Measurements from ENCODE around the gene ISLR. TPM values are rescaled to one million over a fixed set of nuclear protein-coding genes. Genes with fewer than 3 reads are reported as not detected.

Gene ISLR
- total and polyA plus RNA-seq, 2 of the 8 experiments (the other 6 are each of a cell fraction or from before 2014, with no cell fraction given): 0.29 to 0.35 TPM

DNA sequence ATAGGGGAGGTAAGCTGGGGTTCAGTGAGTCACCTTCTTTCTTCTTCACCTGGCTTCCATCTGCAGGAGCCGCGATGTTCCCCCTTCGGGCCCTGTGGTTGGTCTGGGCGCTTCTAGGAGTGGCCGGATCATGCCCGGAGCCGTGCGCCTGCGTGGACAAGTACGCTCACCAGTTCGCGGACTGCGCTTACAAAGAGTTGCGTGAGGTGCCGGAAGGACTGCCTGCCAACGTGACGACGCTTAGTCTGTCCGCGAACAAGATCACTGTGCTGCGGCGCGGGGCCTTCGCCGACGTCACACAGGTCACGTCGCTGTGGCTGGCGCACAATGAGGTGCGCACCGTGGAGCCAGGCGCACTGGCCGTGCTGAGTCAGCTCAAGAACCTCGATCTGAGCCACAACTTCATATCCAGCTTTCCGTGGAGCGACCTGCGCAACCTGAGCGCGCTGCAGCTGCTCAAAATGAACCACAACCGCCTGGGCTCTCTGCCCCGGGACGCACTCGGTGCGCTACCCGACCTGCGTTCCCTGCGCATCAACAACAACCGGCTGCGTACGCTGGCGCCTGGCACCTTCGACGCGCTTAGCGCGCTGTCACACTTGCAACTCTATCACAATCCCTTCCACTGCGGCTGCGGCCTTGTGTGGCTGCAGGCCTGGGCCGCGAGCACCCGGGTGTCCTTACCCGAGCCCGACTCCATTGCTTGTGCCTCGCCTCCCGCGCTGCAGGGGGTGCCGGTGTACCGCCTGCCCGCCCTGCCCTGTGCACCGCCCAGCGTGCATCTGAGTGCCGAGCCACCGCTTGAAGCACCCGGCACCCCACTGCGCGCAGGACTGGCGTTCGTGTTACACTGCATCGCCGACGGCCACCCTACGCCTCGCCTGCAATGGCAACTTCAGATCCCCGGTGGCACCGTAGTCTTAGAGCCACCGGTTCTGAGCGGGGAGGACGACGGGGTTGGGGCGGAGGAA lies 40.5 kb upstream of the ISLR start (continued):
- TF ChIP-seq, protein P1, sequence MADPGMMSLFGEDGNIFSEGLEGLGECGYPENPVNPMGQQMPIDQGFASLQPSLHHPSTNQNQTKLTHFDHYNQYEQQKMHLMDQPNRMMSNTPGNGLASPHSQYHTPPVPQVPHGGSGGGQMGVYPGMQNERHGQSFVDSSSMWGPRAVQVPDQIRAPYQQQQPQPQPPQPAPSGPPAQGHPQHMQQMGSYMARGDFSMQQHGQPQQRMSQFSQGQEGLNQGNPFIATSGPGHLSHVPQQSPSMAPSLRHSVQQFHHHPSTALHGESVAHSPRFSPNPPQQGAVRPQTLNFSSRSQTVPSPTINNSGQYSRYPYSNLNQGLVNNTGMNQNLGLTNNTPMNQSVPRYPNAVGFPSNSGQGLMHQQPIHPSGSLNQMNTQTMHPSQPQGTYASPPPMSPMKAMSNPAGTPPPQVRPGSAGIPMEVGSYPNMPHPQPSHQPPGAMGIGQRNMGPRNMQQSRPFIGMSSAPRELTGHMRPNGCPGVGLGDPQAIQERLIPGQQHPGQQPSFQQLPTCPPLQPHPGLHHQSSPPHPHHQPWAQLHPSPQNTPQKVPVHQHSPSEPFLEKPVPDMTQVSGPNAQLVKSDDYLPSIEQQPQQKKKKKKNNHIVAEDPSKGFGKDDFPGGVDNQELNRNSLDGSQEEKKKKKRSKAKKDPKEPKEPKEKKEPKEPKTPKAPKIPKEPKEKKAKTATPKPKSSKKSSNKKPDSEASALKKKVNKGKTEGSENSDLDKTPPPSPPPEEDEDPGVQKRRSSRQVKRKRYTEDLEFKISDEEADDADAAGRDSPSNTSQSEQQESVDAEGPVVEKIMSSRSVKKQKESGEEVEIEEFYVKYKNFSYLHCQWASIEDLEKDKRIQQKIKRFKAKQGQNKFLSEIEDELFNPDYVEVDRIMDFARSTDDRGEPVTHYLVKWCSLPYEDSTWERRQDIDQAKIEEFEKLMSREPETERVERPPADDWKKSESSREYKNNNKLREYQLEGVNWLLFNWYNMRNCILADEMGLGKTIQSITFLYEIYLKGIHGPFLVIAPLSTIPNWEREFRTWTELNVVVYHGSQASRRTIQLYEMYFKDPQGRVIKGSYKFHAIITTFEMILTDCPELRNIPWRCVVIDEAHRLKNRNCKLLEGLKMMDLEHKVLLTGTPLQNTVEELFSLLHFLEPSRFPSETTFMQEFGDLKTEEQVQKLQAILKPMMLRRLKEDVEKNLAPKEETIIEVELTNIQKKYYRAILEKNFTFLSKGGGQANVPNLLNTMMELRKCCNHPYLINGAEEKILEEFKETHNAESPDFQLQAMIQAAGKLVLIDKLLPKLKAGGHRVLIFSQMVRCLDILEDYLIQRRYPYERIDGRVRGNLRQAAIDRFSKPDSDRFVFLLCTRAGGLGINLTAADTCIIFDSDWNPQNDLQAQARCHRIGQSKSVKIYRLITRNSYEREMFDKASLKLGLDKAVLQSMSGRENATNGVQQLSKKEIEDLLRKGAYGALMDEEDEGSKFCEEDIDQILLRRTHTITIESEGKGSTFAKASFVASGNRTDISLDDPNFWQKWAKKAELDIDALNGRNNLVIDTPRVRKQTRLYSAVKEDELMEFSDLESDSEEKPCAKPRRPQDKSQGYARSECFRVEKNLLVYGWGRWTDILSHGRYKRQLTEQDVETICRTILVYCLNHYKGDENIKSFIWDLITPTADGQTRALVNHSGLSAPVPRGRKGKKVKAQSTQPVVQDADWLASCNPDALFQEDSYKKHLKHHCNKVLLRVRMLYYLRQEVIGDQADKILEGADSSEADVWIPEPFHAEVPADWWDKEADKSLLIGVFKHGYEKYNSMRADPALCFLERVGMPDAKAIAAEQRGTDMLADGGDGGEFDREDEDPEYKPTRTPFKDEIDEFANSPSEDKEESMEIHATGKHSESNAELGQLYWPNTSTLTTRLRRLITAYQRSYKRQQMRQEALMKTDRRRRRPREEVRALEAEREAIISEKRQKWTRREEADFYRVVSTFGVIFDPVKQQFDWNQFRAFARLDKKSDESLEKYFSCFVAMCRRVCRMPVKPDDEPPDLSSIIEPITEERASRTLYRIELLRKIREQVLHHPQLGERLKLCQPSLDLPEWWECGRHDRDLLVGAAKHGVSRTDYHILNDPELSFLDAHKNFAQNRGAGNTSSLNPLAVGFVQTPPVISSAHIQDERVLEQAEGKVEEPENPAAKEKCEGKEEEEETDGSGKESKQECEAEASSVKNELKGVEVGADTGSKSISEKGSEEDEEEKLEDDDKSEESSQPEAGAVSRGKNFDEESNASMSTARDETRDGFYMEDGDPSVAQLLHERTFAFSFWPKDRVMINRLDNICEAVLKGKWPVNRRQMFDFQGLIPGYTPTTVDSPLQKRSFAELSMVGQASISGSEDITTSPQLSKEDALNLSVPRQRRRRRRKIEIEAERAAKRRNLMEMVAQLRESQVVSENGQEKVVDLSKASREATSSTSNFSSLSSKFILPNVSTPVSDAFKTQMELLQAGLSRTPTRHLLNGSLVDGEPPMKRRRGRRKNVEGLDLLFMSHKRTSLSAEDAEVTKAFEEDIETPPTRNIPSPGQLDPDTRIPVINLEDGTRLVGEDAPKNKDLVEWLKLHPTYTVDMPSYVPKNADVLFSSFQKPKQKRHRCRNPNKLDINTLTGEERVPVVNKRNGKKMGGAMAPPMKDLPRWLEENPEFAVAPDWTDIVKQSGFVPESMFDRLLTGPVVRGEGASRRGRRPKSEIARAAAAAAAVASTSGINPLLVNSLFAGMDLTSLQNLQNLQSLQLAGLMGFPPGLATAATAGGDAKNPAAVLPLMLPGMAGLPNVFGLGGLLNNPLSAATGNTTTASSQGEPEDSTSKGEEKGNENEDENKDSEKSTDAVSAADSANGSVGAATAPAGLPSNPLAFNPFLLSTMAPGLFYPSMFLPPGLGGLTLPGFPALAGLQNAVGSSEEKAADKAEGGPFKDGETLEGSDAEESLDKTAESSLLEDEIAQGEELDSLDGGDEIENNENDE (IDR thresholded peaks at IDR 0.05; ENCODE audit: insufficient replicate concordance, low read length): no peak
- TF ChIP-seq SP1 (IDR thresholded peaks at IDR 0.05; ENCODE audit: low read depth, low read length) (no peak), YY1 (IDR thresholded peaks at IDR 0.05; ENCODE audit: low read depth, low read length) (no peak), TEAD4 (IDR thresholded peaks at IDR 0.05; ENCODE audit: low read depth, low read length) (no peak), POLR2A (IDR thresholded peaks at IDR 0.05; ENCODE audit: control extremely low read depth in 1 of 2, low read depth in 2 of 2, low read length in 2 of 2) (no peak), RAD21 (IDR thresholded peaks at IDR 0.05 in 1 of 2, conservative IDR thresholded peaks at IDR 0.05 in 1 of 2; ENCODE audit: low read depth in 2 of 2, low read length in 2 of 2) (no peak; a peak in 1 of 4 replicates), BCL11A (IDR thresholded peaks at IDR 0.05; ENCODE audit: low read depth in 2 of 2, low read length in 2 of 2) (no peak), EP300 (IDR thresholded peaks at IDR 0.05; ENCODE audit: borderline replicate concordance in 1 of 2, low read depth in 2 of 2, low read length in 2 of 2) (no peak), SP2 (IDR thresholded peaks at IDR 0.05; ENCODE audit: low read length) (no peak)

Measured in H1 (cell line).